Activated T-cell treated with anti-CD3 and anti-CD28 coated beads for 48 hours (primary cell): ENCODE measurements around the gene MPPED1.

Source experiments
- DNase-seq: peaks from one replicate; pipeline ENCODE4 v3.0.0-alpha.2; 2020; ENCODE audit warnings: low read depth

The MPPED1 gene

GRCh38 chr22:43447380-43447779, 35.6 kb downstream of the MPPED1 start:
- no peak for DNase-seq

GRCh38 chr22:43448048-43448447, 36.2 kb downstream of the MPPED1 start:
- no peak for DNase-seq

GRCh38 chr22:43449205-43449830, 37.5 kb downstream of the MPPED1 start:
- DNase-seq: no peak

- DNase-seq: no peak
These were observed 38.0 kb downstream of the MPPED1 start for GRCh38 chr22:43449831-43450225.

- no peak for DNase-seq
These were observed 39.7 kb downstream of the MPPED1 start for GRCh38 chr22:43451371-43452050.

- no peak for DNase-seq
These were observed 44.0 kb downstream of the MPPED1 start for GRCh38 chr22:43455846-43456245.

- DNase-seq: no peak
These were observed 45.2 kb downstream of the MPPED1 start for GRCh38 chr22:43457002-43457401.

- no peak for DNase-seq
These were observed 50.9 kb downstream of the MPPED1 start for GRCh38 chr22:43462701-43463100.

- no peak for DNase-seq
These were observed 53.0 kb downstream of the MPPED1 start for GRCh38 chr22:43464809-43465208.

- DNase-seq: no peak
These were observed 53.6 kb downstream of the MPPED1 start for GRCh38 chr22:43465291-43466015.

GRCh38 chr22:43466710-43467109, 54.9 kb downstream of the MPPED1 start:
- DNase-seq: no peak

- DNase-seq: no peak
These were observed 55.6 kb downstream of the MPPED1 start for GRCh38 chr22:43467216-43467940.

GRCh38 chr22:43470253-43470652, 58.4 kb downstream of the MPPED1 start:
- no peak for DNase-seq

GRCh38 chr22:43470941-43471585, 59.2 kb downstream of the MPPED1 start:
- no peak for DNase-seq

- no peak for DNase-seq
These were observed 59.9 kb downstream of the MPPED1 start for GRCh38 chr22:43471606-43472135.

- DNase-seq: no peak
These were observed 61.2 kb downstream of the MPPED1 start for GRCh38 chr22:43473031-43473430.

- no peak for DNase-seq
These were observed 61.6 kb downstream of the MPPED1 start for GRCh38 chr22:43473441-43473840.

GRCh38 chr22:43474161-43475101, 62.6 kb downstream of the MPPED1 start:
- no peak for DNase-seq

- no peak for DNase-seq
These were observed 63.8 kb downstream of the MPPED1 start for GRCh38 chr22:43475549-43476076.

GRCh38 chr22:43476341-43476740, 64.5 kb downstream of the MPPED1 start:
- no peak for DNase-seq
